DND-41 (cell line): ENCODE data around the gene ZMAT3.
A peak's percentile ranks its signal among the peaks of the same experiment; 100 is the strongest.

ENCODE experiments used
- ATAC-seq: fragments of 200-7000 bp; cut with Tn5 transposase; 3 replicates; pipeline ENCODE4 v1.9.1; 2021; ENCODE audit warnings: low read depth; ENCODE audit not compliant: insufficient read depth
- DNase-seq: peaks from one replicate; pipeline ENCODE4 v3.0.0-alpha.2; 2020
- H2AFZ ChIP-seq: 2 replicates; pipeline ENCODE4 v1.6.0; 2012; ENCODE audit warnings: low read depth, low read length
- H3K27ac ChIP-seq: 2 replicates; pipeline ENCODE4 v1.5.1; 2012; ENCODE audit warnings: low read length, inconsistent platforms
- H3K27me3 ChIP-seq: fragments of 200-600 bp; sonication (generic); 2 replicates; pipeline ENCODE4 v1.6.0; 2012; ENCODE audit warnings: low read length, mild to moderate bottlenecking, inconsistent platforms; ENCODE audit not compliant: insufficient read depth, poor library complexity
- H3K36me3 ChIP-seq: 2 replicates; pipeline ENCODE4 v1.5.1; 2012; ENCODE audit warnings: low read length, inconsistent platforms; ENCODE audit not compliant: insufficient read depth
- H3K4me1 ChIP-seq: 2 replicates; pipeline ENCODE4 v1.5.1; 2012; ENCODE audit warnings: mild to moderate bottlenecking, low read length; ENCODE audit not compliant: insufficient read depth
- H3K4me2 ChIP-seq: 2 replicates; pipeline ENCODE4 v1.6.0; 2012; ENCODE audit warnings: mild to moderate bottlenecking, moderate library complexity, low read length, inconsistent platforms; ENCODE audit not compliant: insufficient read depth
- H3K4me3 ChIP-seq, 2 experiments: fragments of 200-600 bp in 1 of 2; shearing (Covaris generic) in 1 of 2; 2 replicates each; pipeline ENCODE4 v1.5.1; 2012 to 2016; ENCODE audit warnings: inconsistent platforms in 2 of 2, low read length in 2 of 2, mild to moderate bottlenecking in 2 of 2, low read depth in 1 of 2, moderate library complexity in 1 of 2
- H3K79me2 ChIP-seq: 2 replicates; pipeline ENCODE4 v1.6.0; 2012; ENCODE audit warnings: low read length, inconsistent platforms; ENCODE audit not compliant: insufficient read depth
- H3K9ac ChIP-seq: 2 replicates; pipeline ENCODE4 v1.6.0; 2012; ENCODE audit warnings: low read depth, mild to moderate bottlenecking, inconsistent platforms, low read length, moderate library complexity
- H3K9me3 ChIP-seq: 2 replicates; pipeline ENCODE4 v1.5.1; 2012; ENCODE audit warnings: low read length, moderate library complexity, mild to moderate bottlenecking, inconsistent platforms; ENCODE audit not compliant: insufficient read depth, severe bottlenecking
- H4K20me1 ChIP-seq: 2 replicates; pipeline ENCODE4 v1.6.0; 2012; ENCODE audit warnings: low read length; ENCODE audit not compliant: insufficient read depth
- CTCF ChIP-seq: IDR thresholded peaks from 2 replicates; pipeline ENCODE4 v1.5.1; 2012; ENCODE audit warnings: borderline replicate concordance, low read length, moderate library complexity, mild to moderate bottlenecking; ENCODE audit not compliant: poor library complexity, severe bottlenecking; ENCODE audit errors: extremely low read depth
- EZH2 ChIP-seq: IDR thresholded peaks from 3 replicates; pipeline ENCODE4 v1.6.1; 2012; ENCODE audit warnings: borderline replicate concordance, low read depth, mild to moderate bottlenecking, moderate library complexity, low read length, inconsistent platforms; ENCODE audit not compliant: severe bottlenecking

ZMAT3 gene

GRCh38 chr3:179029096-179029495 is 42.5 kb downstream of the ZMAT3 start:
- no peaks in the 10 kb centered on the region for H4K20me1 ChIP-seq
- no peak overlapping the region for H3K9ac ChIP-seq
- no peak for ATAC-seq
- H2AFZ ChIP-seq, result no peak overlapping the region
- H3K4me2 ChIP-seq, result no peak overlapping the region
- peaks cover 11% of the 10 kb centered on the region for H3K36me3 ChIP-seq
- TF ChIP-seq CTCF (no peak), EZH2 (no peak)
- no peaks in the 10 kb centered on the region for H3K27me3 ChIP-seq
- peaks cover 8% of the 10 kb centered on the region; the same call in 1 of the 2 replicates for H3K4me1 ChIP-seq
- no peaks in the 10 kb centered on the region for H3K79me2 ChIP-seq
- H3K27ac ChIP-seq, result no peak overlapping the region
- no peak for DNase-seq
- H3K4me3 ChIP-seq, result no peak overlapping the region
- no peaks in the 10 kb centered on the region for H3K9me3 ChIP-seq

GRCh38 chr3:179028408-179028807 is 43.2 kb downstream of the ZMAT3 start:
- Histone ChIP-seq H3K9me3 (no peaks in the 10 kb centered on the region), H2AFZ (no peak overlapping the region), H3K9ac (no peak overlapping the region), H3K4me3 (no peak overlapping the region), H3K79me2 (no peaks in the 10 kb centered on the region), H3K4me2 (no peak overlapping the region), H4K20me1 (no peaks in the 10 kb centered on the region), H3K27me3 (no peaks in the 10 kb centered on the region), H3K36me3 (peaks cover 11% of the 10 kb centered on the region), H3K27ac (no peak overlapping the region), H3K4me1 (peaks cover 8% of the 10 kb centered on the region; the same call in 1 of the 2 replicates)
- ATAC-seq (no peak), DNase-seq (no peak)
- no peak for TF ChIP-seq EZH2
- no peak for TF ChIP-seq CTCF

DNA sequence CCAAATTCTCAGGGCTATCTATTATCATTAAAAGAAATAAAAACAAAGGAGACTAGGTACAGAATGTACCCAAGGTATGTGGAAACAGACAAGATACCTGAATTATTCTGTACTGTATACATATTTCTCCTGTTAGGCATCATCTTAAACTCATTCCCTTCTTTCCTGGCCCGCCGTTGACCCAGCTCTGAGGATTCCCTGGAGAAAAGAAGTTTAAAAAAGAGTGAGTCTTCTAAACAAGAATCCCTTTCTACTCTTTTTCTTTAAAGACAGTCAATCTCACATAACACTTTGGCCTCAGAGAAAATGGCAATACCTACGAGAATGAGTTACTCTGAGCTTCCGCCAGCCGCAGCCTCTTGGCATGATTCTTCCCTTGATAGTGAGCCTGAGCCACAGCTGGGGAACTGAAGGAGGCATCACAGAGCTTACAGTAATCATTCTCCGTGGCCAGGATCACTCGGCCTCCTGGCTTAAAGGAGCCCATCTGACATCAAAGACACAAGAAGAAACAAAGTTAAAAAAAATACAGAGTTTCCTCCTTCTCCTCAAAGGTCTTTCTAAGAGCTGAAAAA is 44.2 kb downstream of the ZMAT3 start:
- no peak overlapping the region for H3K4me3 ChIP-seq
- peaks cover 8% of the 10 kb centered on the region; the same call in 1 of the 2 replicates for H3K4me1 ChIP-seq
- H3K9me3 ChIP-seq, result no peaks in the 10 kb centered on the region
- no peaks in the 10 kb centered on the region for H4K20me1 ChIP-seq
- H2AFZ ChIP-seq, result no peak overlapping the region
- no peaks in the 10 kb centered on the region for H3K79me2 ChIP-seq
- H3K27me3 ChIP-seq, result no peaks in the 10 kb centered on the region
- peaks cover 11% of the 10 kb centered on the region for H3K36me3 ChIP-seq
- H3K27ac ChIP-seq, result no peak overlapping the region
- TF ChIP-seq EZH2, result no peak
- TF ChIP-seq CTCF, result no peak
- DNase-seq, result peak; percentile 67
- H3K4me2 ChIP-seq, result no peak overlapping the region
- H3K9ac ChIP-seq, result no peak overlapping the region
- ATAC-seq, result peak; percentile 99

DNA sequence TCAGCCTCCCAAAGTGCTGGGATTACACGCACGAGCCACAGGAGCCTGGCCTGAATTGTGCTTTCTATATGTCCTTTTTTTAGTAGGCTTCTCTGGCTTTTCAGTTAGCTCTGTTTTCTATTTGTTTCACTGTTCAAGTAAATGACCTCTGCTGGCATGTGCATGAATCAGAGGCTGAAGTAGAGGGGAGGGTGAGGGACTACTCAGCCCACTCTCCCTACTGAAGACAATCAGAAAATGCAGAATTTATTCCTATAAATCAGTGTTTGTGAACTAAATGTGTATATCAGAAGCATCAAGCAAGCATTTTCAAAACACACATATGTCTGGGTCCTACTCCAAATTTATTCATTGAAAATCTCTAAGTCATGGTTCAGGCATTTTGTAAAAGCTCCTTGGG is 45.0 kb downstream of the ZMAT3 start:
- Histone ChIP-seq H3K4me3 (no peak overlapping the region), H3K9me3 (no peaks in the 10 kb centered on the region), H3K4me2 (no peak overlapping the region), H3K27ac (no peak overlapping the region), H3K9ac (no peak overlapping the region), H2AFZ (no peak overlapping the region), H3K36me3 (peaks cover 11% of the 10 kb centered on the region), H3K79me2 (no peaks in the 10 kb centered on the region), H3K4me1 (peaks cover 15% of the 10 kb centered on the region), H3K27me3 (no peaks in the 10 kb centered on the region), H4K20me1 (no peaks in the 10 kb centered on the region)
- TF ChIP-seq CTCF (no peak), EZH2 (no peak)
- DNase-seq (no peak), ATAC-seq (no peak)
